SIG-M5 treated with dmso at 0.1 percent for 504 hours (cell line): ENCODE measurements around the gene PVR.
A peak's percentile ranks its signal among the peaks of the same experiment; 100 is the strongest.
"Not testable (repeated sequence)": the region's sequence is repeated elsewhere in the genome, so short reads cannot be mapped to it uniquely, and the experiment has no call there.

ENCODE experiments used
- DNase-seq: peaks from one replicate; lab custom pipeline; 2025; ENCODE audit not compliant: unreplicated experiment; lab: John Stamatoyannopoulos, UW

Gene PVR, protein sequence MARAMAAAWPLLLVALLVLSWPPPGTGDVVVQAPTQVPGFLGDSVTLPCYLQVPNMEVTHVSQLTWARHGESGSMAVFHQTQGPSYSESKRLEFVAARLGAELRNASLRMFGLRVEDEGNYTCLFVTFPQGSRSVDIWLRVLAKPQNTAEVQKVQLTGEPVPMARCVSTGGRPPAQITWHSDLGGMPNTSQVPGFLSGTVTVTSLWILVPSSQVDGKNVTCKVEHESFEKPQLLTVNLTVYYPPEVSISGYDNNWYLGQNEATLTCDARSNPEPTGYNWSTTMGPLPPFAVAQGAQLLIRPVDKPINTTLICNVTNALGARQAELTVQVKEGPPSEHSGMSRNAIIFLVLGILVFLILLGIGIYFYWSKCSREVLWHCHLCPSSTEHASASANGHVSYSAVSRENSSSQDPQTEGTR

GRCh38 chr19:44643605-44644401 is at the start of gene PVR:
PVR (plus strand) TSS chr19:44643910; CDS start chr19:44644097, 187 bp downstream.
- DNase-seq = peak; percentile 44

DNA sequence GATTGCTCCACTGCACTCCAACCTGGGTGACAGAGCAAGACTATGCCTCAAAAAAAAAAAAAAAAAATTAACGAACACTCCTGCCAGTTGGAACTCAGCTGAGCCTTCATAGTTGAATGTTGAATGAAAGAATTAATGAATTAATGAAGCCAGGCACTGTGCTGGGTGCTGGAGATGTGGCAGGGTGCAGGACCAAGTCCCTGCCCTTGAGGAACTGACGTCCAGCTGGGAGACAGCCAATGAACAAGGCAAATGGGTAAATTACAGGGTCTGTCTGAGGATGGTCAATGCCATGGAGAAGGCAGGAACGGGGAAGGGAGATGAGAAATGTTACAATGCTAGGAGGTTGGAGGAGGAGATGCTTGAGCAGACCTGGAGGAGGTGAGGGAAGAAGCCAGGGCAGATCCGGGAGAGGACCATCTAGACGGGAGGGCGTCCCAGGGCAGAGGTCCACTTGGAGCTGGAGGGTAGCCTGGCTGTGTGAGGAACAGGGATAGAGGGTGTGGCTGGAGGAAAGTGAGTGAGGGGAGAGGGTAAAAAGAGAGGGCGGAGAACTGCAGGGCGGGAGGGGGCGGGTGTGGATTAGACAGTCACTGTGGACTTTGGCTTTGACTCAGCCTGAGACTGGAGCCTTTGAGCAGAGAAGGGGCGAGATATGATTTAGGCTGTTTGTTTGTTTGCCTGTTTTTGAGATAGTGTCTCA is 47.1 kb upstream of the PVR start:
- no peak for DNase-seq

DNA sequence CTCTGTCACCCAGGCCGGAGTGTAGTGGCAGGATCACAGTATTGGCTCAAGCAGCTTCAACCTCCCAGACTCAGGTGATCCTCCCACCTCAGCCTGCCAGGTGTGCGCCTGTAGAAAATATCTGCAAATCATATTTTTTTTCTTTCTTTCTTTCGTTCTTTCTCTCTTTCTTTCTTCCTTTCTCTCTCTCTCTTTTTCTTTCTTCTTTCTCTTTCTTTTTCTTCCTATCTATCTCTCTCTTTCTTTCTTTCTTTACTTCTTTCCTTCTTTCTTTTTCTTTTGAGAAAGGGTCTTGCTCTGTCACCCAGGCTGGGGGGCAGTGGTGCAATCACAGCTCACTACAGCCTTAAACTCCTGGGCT is 46.6 kb upstream of the PVR start:
- DNase-seq = no peak

DNA sequence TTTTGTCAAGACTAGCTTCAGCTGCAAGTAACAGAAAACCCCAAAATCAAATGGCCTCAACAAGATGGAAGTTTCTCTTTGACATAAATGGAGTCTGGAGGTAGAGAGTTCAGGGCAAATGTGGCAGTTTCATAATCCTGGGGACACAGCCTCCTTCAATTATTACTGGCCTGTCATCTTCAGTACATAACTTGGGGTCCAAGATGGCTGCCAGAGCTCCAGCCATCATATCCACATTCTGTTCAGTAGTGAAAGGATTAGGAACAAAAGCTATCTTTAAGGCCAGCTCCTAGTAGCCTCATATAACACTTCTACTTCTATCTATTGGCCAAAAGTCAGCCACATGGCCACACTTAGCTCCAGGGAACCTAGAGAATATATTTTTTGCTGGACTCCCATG is 45.4 kb upstream of the PVR start:
- no peak for DNase-seq

- no peak for DNase-seq
Measured at GRCh38 chr19:44598880-44599279, 44.8 kb upstream of the PVR start.

- no peak for DNase-seq
Measured at GRCh38 chr19:44600466-44600865, 43.2 kb upstream of the PVR start.

- DNase-seq = no peak
Measured at GRCh38 chr19:44602081-44602480, 41.6 kb upstream of the PVR start.

DNA sequence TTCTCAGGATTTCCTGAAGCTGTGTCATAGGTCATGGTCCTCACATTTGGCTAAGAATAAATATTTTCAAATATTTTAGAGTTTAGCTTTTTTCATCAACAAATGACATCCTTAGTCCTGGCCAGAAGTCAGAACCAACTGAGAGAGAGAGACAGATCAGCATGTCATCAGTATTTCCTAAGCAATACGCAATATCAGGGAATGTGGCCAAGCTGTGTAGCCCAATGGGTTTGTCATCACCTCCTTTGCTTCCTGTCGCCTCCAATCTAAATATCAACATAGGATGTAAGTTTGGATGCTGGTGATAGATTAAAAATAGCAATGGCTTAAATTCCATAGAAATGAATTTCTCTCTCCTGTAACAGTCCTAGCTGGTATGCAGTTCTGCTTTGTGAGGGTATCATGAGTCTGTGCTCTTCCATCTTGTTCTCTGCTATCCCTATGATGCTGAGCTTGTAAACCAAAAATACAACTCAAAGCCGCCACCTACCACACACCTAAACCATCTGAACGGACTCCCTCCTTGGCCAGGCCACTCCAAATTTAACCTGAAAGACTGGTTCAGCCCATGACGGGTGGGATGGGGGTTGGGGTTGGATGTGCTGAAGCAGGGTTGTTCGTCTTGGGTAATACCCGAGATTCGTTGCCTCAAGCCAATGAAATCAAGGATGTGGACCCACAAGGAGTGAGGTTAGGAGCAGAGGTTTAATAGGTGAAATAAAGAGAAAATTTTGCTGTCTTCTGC is 40.3 kb upstream of the PVR start:
- no peak for DNase-seq

DNA sequence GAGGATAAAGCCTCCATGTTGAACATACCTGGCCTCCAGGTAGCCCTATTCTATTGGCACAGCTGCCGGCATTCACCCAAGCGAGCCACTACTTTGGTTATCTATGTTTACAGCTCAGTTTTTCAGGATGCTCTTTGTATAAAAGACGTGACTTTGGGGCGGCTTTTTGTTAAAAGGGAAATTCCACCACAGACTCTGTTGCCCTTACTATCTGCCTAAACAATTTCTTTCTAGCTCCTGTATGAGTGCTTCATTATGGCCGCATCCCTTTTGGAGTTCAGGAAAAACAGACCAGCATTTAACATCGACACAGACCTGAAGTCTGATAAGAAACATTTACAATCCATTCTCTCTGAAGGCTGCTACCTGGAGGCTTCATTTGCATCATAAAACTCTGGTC is 39.5 kb upstream of the PVR start:
- no peak for DNase-seq

- DNase-seq = no peak
Measured at GRCh38 chr19:44605547-44605946, 38.2 kb upstream of the PVR start.

DNA sequence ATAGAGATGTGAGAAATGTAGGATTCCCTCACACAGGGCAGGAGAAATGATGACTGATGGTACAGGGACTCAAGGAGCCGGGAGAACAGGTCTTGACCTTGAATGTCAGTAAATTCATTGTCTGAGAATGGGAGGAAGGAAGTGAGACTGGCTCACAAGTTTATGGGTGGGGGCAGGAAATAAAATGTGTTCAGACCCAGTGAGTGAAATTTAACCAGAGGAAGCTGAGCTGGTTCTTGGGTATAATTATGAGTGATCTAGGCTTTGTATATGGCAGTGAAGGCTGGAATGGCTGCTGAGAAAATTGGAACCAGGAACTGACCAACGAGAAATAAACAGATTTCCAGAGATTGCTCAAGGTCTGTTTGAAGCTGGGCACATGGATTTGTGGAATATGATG is 36.7 kb upstream of the PVR start:
- no peak for DNase-seq

DNA sequence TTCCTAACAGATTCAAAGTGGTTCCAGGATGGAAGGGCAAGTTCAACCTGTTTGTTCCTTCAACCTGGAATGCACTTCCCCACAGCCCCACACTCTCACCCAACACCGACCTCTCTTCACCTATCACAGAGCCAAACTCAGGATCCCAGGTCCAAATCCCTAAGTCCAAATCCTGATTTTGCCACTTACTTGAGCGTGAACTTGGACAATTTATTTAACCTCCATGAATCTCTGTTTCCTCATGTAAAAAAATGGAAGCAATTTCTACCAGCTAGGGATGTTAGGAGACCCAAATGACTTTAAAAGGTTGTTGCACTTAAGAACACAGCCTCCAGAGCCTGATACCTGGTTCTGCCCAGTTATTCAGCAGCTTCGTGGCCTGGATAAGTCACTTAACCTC is 35.8 kb upstream of the PVR start:
- no peak for DNase-seq

DNA sequence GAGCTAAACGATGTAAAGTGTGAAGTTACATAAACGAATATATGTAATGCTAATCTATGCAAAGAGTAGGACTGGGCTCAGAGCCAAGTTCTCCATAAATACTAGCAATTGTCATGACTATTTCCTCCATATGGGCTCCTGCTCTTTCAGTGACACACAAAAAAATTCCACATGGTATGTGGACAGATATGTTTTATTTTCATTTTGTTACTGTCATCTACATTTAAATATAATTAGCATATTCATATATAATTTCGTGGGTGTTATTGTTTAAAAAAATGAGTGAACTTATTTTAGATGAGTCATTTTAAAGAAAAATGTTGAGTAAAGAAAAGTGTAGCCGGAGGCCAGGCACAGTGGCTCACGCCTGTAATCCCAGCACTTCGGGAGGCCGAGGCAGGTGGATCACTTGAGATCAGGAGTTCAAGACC is 35.3 kb upstream of the PVR start:
- DNase-seq = no peak

DNA sequence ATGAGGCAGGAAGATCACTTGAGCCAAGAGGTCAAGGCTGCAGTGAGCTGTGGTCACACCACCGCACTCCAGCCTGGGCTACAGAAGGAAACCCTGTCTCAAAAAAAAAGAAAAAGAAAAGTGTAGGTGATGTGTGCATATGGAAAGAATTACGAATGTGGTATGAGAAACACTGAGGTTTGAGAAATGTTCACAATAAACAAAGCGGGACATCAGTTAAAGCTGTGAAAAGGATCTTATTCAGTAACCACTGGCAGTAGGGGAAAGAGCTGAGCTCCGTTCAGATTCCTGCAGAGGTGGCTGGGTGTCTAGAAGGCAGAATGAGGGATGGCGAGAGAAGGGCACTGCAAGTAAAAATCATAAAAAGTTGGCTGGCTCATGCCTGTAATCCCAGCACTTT is 34.5 kb upstream of the PVR start:
- DNase-seq = no peak

DNA sequence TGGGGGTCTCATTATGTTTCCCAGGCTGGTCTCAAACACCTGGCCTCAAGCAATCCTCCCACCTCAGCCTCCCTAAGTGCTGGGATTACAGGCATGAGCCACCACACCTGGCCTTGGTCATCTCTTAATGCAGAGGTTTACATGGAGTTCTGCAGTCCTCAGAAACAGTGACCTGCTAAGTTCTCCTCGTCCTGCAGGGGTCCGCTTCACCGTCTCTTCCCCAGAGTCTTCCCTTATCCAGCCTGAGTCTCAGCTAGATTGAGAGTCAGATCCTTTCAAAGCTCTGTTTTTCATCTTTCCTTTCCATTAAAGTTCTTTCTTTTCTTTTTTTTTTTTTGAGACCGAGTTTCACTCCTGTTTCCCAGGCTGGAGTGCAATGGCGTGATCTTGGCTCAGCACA is 33.2 kb upstream of the PVR start:
- DNase-seq = not testable (repeated sequence)

DNA sequence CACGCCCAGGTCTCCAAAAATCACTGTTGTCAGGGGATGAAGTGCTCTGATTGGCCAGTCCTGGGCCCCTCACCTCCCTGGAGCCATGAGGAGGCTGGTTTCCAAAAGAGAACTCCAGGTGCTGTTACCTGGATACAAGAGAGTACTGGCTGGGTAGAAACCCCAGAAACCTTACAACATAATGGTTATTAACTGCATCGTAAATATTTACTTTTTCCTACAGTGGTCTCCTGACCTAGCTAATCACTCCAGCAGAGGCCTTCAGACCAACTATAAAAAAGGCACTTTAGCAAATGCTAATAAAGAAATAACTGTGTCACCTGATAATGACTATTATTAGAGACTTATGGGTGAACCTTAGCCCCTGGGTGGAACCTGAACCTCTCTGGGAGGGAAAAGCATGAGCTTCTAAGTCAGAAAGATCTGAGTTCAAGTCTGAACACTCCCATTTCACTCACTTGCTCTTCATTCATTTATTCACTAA is 31.9 kb upstream of the PVR start:
- no peak for DNase-seq

DNA sequence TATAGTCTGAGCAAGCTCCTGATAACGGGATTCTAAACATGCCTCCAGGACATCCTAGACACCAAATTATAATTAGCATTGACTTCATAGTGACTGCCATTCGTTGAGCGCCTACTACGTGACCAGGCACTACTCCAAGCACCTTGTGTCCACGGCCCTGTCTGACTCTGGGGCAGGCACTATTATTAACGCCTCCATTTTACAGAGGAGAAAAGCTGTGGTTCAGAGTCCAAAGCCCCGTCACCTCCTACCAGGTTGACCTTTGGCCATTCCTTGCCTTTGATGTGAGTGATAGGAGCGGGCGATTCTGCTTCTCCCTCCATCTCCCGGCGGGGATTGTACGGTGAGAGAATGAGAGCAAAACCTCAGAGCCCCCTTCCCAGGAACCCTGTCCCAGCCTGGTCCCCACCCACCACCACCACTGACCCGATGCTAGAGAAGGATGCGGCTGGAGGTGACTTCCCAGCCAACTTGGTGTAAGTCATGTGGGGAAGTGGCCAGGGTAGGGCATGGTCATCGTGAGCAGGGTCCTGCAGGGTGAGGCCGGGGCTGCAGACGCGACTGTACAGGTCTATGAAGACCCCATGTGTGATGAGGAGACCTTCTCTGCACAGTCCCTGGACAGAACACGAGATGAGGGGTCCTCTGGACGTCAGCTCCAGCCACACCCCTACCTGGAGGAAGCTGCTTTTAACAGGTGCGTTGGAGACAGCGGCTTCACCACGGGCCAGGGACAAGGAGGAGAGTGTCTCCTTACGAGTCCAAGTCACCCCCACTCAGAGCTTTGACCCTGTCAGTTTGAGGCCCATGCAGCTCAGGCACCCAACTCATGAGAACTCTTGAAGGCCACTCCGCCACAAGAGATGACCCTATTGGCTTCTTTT is 30.2 kb upstream of the PVR start, which contains the start of gene IGSF23:
Gene IGSF23, plus strand, starts transcription at position 269 of the 884 bp plus-strand sequence. Its CDS starts 83 bp downstream, at position 352.
- no peak for DNase-seq

- no peak for DNase-seq
Measured at GRCh38 chr19:44614313-44614712, 29.4 kb upstream of the PVR start.

GRCh38 chr19:44615863-44616247 is 27.9 kb upstream of the PVR start:
- no peak for DNase-seq
